HG03280 (cell line): ENCODE data around the gene BRIP1.
A peak's percentile ranks its signal among the peaks of the same experiment; 100 is the strongest.
"Not testable (repeated sequence)": the region's sequence is repeated elsewhere in the genome, so short reads cannot be mapped to it uniquely, and the experiment has no call there.

Experiments
- ATAC-seq: cut with Tn5 transposase; IDR thresholded peaks from one replicate; pipeline ENCODE4 v1.9.1; 2021; ENCODE audit warnings: mild to moderate bottlenecking, moderate library complexity; ENCODE audit not compliant: unreplicated experiment

BRIP1 gene

GRCh38 chr17:61867033-61867432 is 3.7 kb upstream of the BRIP1 start:
- ATAC-seq: no peak

- ATAC-seq: peak; percentile 9
Observed at GRCh38 chr17:61863801-61864126, 436 bp upstream of the BRIP1 start.

- no peak for ATAC-seq
Observed at GRCh38 chr17:61862105-61862574, 1.2 kb downstream of the BRIP1 start.

GRCh38 chr17:61860397-61860796 is 2.9 kb downstream of the BRIP1 start:
- ATAC-seq: not testable (repeated sequence)

- ATAC-seq: no peak
Observed at GRCh38 chr17:61856035-61856434, 7.3 kb downstream of the BRIP1 start.

GRCh38 chr17:61852857-61853256 is 10.5 kb downstream of the BRIP1 start:
- ATAC-seq: no peak

GRCh38 chr17:61849674-61850073 is 13.7 kb downstream of the BRIP1 start:
- no peak for ATAC-seq

GRCh38 chr17:61848896-61849295 is 14.4 kb downstream of the BRIP1 start:
- ATAC-seq: no peak

- no peak for ATAC-seq
Observed at GRCh38 chr17:61848247-61848646, 15.1 kb downstream of the BRIP1 start.

GRCh38 chr17:61847659-61848058 is 15.7 kb downstream of the BRIP1 start:
- ATAC-seq: no peak

- ATAC-seq: no peak
Observed at GRCh38 chr17:61846761-61847375, 16.5 kb downstream of the BRIP1 start.

GRCh38 chr17:61846088-61846487 is 17.2 kb downstream of the BRIP1 start:
- no peak for ATAC-seq

- ATAC-seq: no peak
Observed at GRCh38 chr17:61843435-61843834, 19.9 kb downstream of the BRIP1 start.

- no peak for ATAC-seq
Observed at GRCh38 chr17:61842899-61843298, 20.4 kb downstream of the BRIP1 start.

GRCh38 chr17:61839300-61839786 is 24.0 kb downstream of the BRIP1 start:
- ATAC-seq: no peak

- no peak for ATAC-seq
Observed at GRCh38 chr17:61837175-61838051, 25.9 kb downstream of the BRIP1 start.

- ATAC-seq: no peak
Observed at GRCh38 chr17:61836266-61837174, 26.8 kb downstream of the BRIP1 start.

- no peak for ATAC-seq
Observed at GRCh38 chr17:61835606-61836005, 27.7 kb downstream of the BRIP1 start.

- no peak for ATAC-seq
Observed at GRCh38 chr17:61834610-61835009, 28.7 kb downstream of the BRIP1 start.

- no peak for ATAC-seq
Observed at GRCh38 chr17:61833536-61834193, 29.7 kb downstream of the BRIP1 start.

- no peak for ATAC-seq
Observed at GRCh38 chr17:61832463-61832862, 30.9 kb downstream of the BRIP1 start.
